Jurkat, Clone E6-1 (cell line): ENCODE data around the gene DGCR8.

Experiments used
- DNase-seq: peaks from one replicate; pipeline ENCODE4 v3.0.0-alpha.2; 2011; ENCODE audit warnings: low read depth, low spot score
- H3K4me3 ChIP-seq: 2 replicates; pipeline ENCODE4 v1.5.1; 2011; ENCODE audit warnings: mild to moderate bottlenecking, low read length, control low read depth, moderate library complexity

DGCR8 gene

GRCh38 chr22:20051927-20052308, 28.1 kb upstream of the DGCR8 start:
- no peak for DNase-seq
- no peak overlapping the region for H3K4me3 ChIP-seq

DNA sequence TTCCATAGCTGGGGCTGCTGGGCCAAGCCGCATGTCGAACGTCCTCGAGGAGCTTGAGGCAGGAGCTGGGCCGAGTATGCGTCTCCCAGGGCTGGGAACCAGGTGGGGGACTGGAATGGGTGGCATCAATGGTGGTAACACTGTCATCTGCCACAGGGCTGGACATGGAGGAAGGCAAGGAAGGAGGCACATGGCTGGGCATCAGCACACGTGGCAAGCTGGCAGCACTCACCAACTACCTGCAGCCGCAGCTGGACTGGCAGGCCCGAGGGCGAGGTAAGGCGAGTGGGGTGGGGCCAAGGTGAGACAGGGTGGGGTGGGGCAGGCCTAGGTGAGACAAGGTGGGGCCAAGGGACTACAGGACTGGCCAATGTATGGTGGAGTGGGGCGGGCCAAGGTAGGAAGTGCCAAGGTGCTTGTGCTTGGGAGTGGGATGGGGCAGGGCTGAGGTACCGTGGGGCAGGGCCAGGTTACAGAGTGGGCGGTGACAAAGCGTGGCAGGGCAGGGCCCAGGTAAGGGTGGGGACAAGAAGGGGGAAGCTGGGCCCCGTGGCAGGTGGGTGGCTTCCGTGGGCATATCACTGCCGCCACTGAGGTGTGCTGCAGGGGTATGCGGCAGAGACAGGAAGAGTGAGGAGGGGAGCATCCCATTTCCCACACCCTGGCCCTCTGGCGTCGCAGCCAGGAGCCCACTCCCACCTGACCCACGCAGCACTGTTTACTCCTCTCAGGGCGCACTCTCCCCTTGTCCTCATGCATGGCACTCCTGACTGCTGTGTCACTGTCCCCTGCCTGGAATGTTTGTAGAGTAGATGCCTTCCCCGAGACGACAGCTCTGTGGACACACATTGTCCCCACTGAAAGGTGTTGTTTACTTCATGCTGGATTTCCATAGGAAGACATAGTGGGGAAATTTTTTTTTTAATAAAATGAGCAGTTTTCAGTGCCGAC, 27.5 kb upstream of the DGCR8 start:
- H3K4me3 ChIP-seq, result no peak overlapping the region

DNA sequence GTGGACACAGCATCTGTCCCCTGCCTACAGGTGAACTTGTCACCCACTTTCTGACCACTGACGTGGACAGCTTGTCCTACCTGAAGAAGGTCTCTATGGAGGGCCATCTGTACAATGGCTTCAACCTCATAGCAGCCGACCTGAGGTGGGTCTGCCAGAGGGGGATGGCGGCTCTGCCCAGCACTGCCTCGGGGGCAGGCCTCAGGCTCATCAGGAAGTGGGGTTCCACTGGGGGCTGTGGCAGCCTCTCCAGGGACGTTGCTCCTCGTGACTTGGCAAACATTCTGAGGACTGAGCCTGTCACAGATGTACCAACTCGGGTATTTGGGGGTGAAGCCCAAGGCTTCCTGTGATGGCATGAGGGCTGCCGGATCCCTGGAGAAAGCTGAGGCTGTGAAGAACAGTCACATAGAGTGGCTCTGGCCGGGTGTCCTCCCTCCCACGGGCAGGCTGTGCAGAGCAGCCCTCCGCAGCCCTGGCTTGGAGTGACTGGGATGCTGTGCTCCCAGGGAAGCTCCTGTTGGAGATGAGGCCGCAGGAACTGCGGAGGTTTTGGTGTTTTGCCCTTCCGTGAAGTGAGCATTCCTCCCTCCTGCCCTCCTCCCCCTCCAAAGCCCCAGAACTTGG, 26.5 kb upstream of the DGCR8 start:
- no peak overlapping the region for H3K4me3 ChIP-seq
- DNase-seq, result no peak

More for the DNA sequence above, 27.5 kb upstream of the DGCR8 start:
- no peak for DNase-seq

DNA sequence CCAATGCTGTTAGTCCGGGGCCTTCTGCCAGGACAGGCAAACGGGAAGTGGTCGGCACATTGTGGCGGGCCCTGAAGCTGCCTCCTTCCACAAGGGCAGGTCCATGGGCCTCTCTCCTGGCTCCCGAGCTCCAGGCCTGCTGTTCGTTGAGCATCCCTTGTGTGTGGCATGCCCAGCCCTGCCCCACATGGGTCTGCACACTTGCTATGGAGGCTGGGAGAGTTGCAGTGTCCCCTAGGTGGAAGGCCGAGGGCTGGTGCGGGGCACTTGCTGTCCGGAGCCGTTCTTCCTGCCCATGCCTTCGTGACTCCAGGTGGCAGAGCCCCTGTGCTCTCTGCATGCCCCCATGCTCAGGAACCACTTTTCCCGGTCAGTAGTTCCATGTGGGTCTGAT, 26.0 kb upstream of the DGCR8 start:
- DNase-seq, result no peak
- H3K4me3 ChIP-seq, result no peak overlapping the region

- no peak for DNase-seq
- no peak overlapping the region for H3K4me3 ChIP-seq
Observed at GRCh38 chr22:20054485-20054884, 25.6 kb upstream of the DGCR8 start.

- H3K4me3 ChIP-seq, result no peak overlapping the region
- no peak for DNase-seq
Observed at GRCh38 chr22:20055144-20055543, 24.9 kb upstream of the DGCR8 start.

DNA sequence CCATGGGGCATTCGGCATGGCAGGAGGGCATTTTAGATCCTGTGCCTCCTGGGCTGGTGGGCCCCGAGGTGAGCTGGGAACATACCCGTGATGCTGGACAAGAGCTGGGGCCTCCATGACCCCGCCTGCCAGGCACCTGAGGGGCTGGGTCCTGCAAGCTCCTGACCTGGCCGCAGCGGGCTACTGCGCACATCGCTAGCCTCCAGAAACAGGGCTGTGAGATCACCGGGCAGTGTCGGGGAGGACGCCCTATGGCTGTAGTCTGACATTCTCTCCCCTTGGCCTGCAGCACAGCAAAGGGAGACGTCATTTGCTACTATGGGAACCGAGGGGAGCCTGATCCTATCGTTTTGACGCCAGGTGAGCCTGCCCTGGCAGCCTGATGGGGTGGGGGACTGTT, 24.4 kb upstream of the DGCR8 start:
- no peak for DNase-seq
- no peak overlapping the region for H3K4me3 ChIP-seq

DNA sequence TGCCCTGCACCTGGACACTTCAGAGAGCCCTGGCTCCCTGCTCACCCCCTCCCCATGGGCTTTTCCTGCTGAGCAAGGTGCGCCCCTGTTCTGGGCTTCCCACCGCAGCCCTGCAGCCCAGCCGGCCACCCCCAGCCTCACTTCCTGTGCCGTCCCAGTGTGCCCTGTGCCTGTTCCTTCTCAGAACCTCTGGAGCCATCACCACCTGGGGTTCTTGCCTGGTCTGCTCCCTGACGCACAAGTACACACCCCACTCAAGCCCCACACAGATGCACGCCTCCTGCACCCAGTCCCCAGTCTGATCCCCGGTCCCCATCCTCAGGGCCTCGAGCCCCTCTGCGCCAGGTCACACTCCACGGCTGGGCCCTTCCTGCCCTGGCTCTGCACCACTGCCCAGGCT, 23.9 kb upstream of the DGCR8 start:
- DNase-seq, result no peak
- H3K4me3 ChIP-seq, result no peak overlapping the region

DNA sequence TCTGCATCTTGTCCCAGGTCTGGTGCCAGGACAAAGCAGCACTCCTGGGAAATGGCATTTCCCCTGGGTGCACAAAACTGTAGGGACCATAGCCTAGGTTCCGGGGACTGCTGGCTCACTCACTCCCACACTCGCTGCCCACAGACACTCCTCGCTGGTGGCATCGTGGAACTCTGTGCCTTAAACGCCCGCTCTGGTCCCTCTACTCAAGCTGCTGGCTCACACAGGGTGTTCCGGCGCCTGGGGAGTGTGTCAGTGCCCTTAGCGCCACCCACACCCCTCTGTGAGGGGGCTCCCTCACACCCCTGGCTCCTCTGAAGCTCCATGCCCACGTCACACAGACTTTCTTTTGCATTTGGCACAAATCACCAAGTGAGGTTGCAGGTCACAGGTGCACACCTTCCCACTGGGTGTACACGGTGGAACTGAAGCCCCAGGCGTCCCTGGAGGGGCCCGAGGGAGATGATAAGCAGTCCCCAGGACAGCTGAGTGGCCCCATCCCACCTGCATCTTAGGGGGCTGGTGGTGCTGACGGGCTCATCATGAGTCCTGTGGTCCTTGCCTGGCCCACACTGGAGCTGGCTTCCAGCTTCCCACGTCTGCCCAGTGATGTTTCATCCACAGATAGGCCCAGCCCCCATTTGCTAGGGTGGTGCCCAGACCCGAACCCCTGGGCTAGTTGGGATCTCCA, 23.2 kb upstream of the DGCR8 start:
- DNase-seq, result no peak
- H3K4me3 ChIP-seq, result no peak overlapping the region

DNA sequence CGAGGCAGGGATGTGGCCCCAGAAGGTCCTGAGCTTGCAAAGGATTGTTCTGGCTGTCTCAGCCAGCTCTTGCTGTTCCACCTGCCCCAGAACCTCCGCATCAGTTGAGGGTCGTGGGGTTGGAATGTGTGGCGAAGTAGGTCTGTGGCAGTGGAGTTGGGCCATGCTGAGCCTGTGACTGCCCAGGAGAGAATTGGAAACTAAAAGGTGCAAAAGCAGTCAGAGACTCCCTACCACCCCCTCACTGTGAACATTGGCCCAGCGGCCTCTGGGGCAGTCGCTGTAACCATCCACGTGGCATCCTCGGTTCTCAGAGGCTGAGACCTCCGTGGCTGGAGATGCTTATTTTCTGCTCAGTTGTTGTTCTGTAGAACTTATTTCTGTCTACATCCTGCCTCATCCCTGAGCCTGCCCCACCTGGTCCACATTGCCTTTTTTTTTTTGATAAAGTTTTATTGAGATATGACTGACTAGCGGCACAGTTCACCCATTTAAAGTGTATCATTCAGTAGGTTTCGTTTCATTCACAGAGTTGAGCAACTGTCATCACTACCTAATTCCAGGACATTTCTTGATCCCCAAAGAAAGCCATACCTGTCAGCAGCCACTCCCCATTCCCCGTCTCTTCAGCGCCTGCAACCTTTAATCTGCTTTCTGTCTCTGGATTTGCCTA, 22.3 kb upstream of the DGCR8 start:
- no peak for DNase-seq
- H3K4me3 ChIP-seq, result no peak overlapping the region

DNA sequence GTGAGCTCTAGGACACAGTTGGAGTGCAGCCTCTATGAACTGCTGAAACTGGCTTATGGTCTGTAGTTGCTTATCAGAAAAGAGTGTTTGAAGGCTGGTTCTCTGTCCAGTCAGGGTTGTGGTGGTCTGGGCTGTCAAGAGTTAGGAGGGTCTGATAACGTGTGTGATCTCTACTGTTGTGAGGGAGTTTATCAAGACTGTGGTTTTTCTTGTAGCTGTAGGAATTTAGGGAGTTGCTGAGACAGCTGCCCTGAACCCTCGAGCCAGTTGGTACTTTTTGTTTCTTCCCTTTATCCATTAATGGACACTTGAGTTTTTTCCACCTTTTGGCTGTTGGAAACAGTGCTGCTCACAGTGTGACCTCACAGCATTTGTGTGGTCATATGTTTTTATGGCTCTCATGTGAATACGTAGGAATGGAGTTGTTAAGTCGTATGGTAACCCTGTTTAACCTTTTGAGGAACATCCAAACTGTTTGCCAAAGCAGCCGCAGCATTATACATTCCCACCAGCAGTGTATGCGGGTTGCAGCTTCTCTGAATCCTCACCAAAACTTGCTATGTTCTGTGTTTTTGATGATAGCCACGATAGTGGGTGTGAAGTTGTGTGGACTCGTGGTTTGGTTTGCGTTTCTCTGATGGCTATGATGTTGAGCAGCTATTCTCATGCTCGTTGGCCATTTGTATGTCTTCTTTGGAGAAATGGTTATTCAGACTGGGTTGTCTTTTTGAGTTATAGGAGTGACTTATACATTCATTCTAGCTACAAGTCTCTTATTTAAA, 20.9 kb upstream of the DGCR8 start:
- DNase-seq, result no peak
- no peak overlapping the region for H3K4me3 ChIP-seq

GRCh38 chr22:20060700-20061480, 19.2 kb upstream of the DGCR8 start:
- no peak for DNase-seq
- no peak overlapping the region for H3K4me3 ChIP-seq

- DNase-seq, result no peak
Observed at GRCh38 chr22:20061481-20061861, 18.6 kb upstream of the DGCR8 start.

DNA sequence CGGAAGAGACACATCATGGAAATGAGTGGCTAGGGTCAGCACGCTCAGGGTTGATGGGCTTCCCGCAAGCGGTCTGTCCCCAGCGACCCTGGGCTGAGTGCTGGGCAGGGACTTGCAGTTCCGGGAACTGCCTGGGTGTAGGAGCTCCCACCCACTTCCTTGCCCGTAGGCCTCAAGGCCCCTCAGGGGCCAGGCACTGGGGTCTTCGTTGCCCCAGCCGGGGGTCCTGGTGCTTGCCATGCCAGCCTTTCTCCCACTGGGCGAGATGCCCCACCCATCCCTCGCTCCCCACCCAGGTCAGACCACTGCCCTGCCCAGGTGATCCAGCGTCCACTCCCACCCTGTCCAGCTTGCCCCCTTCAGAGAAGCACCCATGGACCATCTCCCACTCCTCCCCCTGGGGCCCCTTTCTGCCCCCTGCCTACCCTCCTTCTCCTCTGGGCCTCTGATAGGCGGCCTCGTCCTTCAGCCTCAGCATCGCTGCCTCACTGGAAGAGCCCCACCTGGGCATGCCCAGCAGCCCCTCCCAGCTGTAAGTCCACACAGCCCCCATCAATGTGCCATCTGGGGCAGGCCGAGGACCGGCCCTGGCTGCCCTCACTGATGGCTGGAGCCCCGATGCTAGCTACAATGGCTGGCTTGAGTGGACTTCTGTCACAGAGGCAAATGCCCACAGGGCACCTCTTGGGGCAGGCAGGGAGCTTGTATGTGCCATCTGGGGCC, 17.8 kb upstream of the DGCR8 start:
- no peak for DNase-seq
- H3K4me3 ChIP-seq, result no peak overlapping the region

More at GRCh38 chr22:20061481-20061861, 18.6 kb upstream of the DGCR8 start:
- no peak overlapping the region for H3K4me3 ChIP-seq

DNA sequence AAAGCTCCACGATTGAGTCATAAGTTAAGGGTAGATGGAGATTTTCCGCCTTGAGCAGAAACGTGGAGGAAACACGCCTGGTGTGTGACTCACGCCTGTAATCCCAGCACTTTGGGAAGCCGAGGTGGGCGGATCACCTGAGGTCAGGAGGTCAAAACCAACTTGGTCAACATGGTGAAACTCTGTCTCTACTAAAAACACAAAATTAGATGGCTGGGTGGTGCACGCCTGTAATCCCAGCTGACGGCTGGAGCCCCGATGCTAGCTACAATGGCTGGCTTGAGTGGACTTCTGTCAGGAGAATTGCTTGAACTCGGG, 17.3 kb upstream of the DGCR8 start:
- no peak for DNase-seq
- H3K4me3 ChIP-seq, result no peak overlapping the region

- H3K4me3 ChIP-seq, result no peak overlapping the region
- no peak for DNase-seq
Observed at GRCh38 chr22:20063271-20064139, 16.5 kb upstream of the DGCR8 start.

- H3K4me3 ChIP-seq, result no peak overlapping the region
- no peak for DNase-seq
Observed at GRCh38 chr22:20064140-20064480, 15.9 kb upstream of the DGCR8 start.
